Karpas-422 (cell line): ENCODE data around the gene AGBL5. TPM values are rescaled to one million over a fixed set of nuclear protein-coding genes. Genes with fewer than 3 reads are reported as not detected.
"Not testable (repeated sequence)": the region's sequence is repeated elsewhere in the genome, so short reads cannot be mapped to it uniquely, and the experiment has no call there.

Experiments used
- DNase-seq: peaks from one replicate; pipeline ENCODE4 v3.0.0-alpha.2; 2015
- H2AFZ ChIP-seq: fragments of 200-600 bp; sonication (generic); 2 replicates; pipeline ENCODE4 v1.6.1; 2014; ENCODE audit warnings: antibody characterized with exemption, low read length, mixed read lengths
- H3K27ac ChIP-seq: fragments of 200-600 bp; sonication (generic); 2 replicates; pipeline ENCODE4 v1.5.1; 2014; ENCODE audit warnings: mild to moderate bottlenecking, low read length, moderate library complexity
- H3K27me3 ChIP-seq: fragments of 200-600 bp; sonication (generic); 2 replicates; pipeline ENCODE4 v1.6.1; 2014; ENCODE audit warnings: low read length, mixed read lengths
- H3K36me3 ChIP-seq: fragments of 200-600 bp; sonication (generic); 2 replicates; pipeline ENCODE4 v1.6.1; 2014; ENCODE audit warnings: low read length, mixed read lengths; ENCODE audit not compliant: insufficient read depth
- H3K4me1 ChIP-seq: fragments of 200-600 bp; sonication (generic); 2 replicates; pipeline ENCODE4 v1.6.1; 2014; ENCODE audit warnings: mild to moderate bottlenecking, low read length, mixed read lengths
- H3K4me2 ChIP-seq: fragments of 200-600 bp; sonication (generic); 2 replicates; pipeline ENCODE4 v1.6.1; 2014; ENCODE audit warnings: low read length, low read depth, mild to moderate bottlenecking; ENCODE audit not compliant: poor library complexity, severe bottlenecking
- H3K4me3 ChIP-seq: fragments of 200-600 bp; sonication (generic); 2 replicates; pipeline ENCODE4 v1.5.1; 2014; ENCODE audit warnings: mild to moderate bottlenecking, antibody characterized with exemption, low read length, mixed read lengths
- H3K79me2 ChIP-seq: fragments of 200-600 bp; sonication (generic); 2 replicates; pipeline ENCODE4 v1.6.1; 2014; ENCODE audit warnings: mild to moderate bottlenecking, low read length, mixed read lengths
- H3K9ac ChIP-seq: fragments of 200-600 bp; sonication (generic); 2 replicates; pipeline ENCODE4 v1.6.0; 2014; ENCODE audit warnings: low read length
- H3K9me2 ChIP-seq: fragments of 200-600 bp; sonication (generic), shearing (Covaris generic); replicated peaks from 2 replicates; pipeline ENCODE4 v1.6.0; 2014; ENCODE audit warnings: mild to moderate bottlenecking, low read length, moderate library complexity; ENCODE audit not compliant: insufficient read depth
- H3K9me3 ChIP-seq: fragments of 300-700, 200-600 bp; sonication (generic); 2 replicates; pipeline ENCODE4 v1.6.1; 2014; ENCODE audit warnings: low read length, mixed read lengths
- H4K20me1 ChIP-seq: fragments of 200-600 bp; sonication (generic); 2 replicates; pipeline ENCODE4 v1.6.1; 2014; ENCODE audit warnings: mild to moderate bottlenecking, antibody characterized with exemption, low read length, low read depth; ENCODE audit not compliant: insufficient read depth
- total RNA-seq: library from RNA; depleted of rRNA; stranded (reverse); fragments of >200 nt; shearing (Covaris generic); gene quantifications from 2 replicates; pipeline ENCODE4 v1.2.3, GENCODE V29; 2014; ENCODE audit warnings: low replicate concordance

Gene AGBL5
- total RNA-seq, 1 experiment from 2014 or later: 35.7 TPM

DNA sequence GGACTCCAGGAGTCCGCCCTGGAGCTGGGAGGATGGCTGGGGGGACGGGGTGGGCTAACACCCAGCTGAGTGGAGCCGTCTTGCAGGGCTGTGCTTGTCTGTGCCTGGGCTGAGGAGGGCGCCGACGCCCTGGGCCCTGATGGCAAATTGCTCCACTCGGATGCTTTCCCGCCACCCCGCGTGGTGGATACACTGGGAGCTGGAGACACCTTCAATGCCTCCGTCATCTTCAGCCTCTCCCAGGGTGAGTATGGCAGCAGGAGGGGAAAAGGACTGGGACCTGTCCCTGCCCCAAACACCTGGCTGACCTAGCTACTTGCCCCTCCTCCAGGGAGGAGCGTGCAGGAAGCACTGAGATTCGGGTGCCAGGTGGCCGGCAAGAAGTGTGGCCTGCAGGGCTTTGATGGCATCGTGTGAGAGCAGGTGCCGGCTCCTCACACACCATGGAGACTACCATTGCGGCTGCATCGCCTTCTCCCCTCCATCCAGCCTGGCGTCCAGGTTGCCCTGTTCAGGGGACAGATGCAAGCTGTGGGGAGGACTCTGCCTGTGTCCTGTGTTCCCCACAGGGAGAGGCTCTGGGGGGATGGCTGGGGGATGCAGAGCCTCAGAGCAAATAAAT is 48.0 kb downstream of the AGBL5 start:
- Histone ChIP-seq H3K9ac (no peak overlapping the region), H3K4me3 (no peak overlapping the region), H3K4me2 (no peak overlapping the region), H3K36me3 (no peaks in the 10 kb centered on the region), H3K27me3 (no peaks in the 10 kb centered on the region), H3K9me2 (no peaks in the 10 kb centered on the region), H4K20me1 (no peaks in the 10 kb centered on the region), H3K4me1 (peaks cover 8% of the 10 kb centered on the region), H3K9me3 (no peaks in the 10 kb centered on the region), H3K79me2 (no peaks in the 10 kb centered on the region), H2AFZ (no peak overlapping the region), H3K27ac (no peak overlapping the region)
- DNase-seq: no peak

DNA sequence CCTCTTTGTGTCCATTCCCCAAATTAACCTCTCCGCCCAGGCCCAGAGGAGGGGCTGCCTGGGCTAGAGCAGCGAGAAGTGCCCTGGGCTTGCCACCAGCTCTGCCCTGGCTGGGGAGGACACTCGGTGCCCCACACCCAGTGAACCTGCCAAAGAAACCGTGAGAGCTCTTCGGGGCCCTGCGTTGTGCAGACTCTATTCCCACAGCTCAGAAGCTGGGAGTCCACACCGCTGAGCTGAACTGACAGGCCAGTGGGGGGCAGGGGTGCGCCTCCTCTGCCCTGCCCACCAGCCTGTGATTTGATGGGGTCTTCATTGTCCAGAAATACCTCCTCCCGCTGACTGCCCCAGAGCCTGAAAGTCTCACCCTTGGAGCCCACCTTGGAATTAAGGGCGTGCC is 48.6 kb downstream of the AGBL5 start:
- H3K27ac ChIP-seq: no peak overlapping the region
- no peaks in the 10 kb centered on the region for H3K9me2 ChIP-seq
- peaks cover 8% of the 10 kb centered on the region for H3K4me1 ChIP-seq
- H3K4me3 ChIP-seq: no peak overlapping the region
- H3K9me3 ChIP-seq: no peaks in the 10 kb centered on the region
- H4K20me1 ChIP-seq: no peaks in the 10 kb centered on the region
- no peaks in the 10 kb centered on the region for H3K27me3 ChIP-seq
- no peak for DNase-seq
- H3K79me2 ChIP-seq: no peaks in the 10 kb centered on the region
- no peak overlapping the region for H2AFZ ChIP-seq
- H3K4me2 ChIP-seq: no peak overlapping the region
- no peaks in the 10 kb centered on the region for H3K36me3 ChIP-seq
- H3K9ac ChIP-seq: no peak overlapping the region

DNA sequence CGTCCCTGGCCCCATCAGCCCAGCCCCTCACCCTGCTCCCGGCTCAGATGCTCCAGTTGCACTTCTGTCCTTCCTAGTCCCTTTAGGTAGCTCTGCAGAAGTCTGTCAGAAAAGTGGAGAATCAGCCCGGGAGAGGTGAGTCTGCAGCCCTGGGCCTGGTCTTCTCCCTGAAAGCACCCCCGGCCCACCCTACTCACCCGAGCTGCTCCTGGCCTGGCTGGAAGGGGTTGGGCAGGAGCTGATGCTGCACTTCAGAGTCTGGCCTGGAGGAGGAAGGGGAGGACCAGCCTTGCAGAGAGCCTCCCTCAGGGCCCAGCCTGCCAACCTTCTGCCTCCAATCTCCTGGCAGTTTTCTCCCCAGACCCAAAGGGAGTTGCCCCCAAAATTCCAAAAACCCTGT is 50.9 kb downstream of the AGBL5 start:
- H2AFZ ChIP-seq: no peak overlapping the region
- no peaks in the 10 kb centered on the region for H4K20me1 ChIP-seq
- no peaks in the 10 kb centered on the region for H3K27me3 ChIP-seq
- H3K4me3 ChIP-seq: no peak overlapping the region
- no peaks in the 10 kb centered on the region for H3K9me3 ChIP-seq
- no peak for DNase-seq
- H3K4me2 ChIP-seq: no peak overlapping the region
- H3K9me2 ChIP-seq: no peaks in the 10 kb centered on the region
- no peaks in the 10 kb centered on the region for H3K4me1 ChIP-seq
- H3K27ac ChIP-seq: no peak overlapping the region
- no peaks in the 10 kb centered on the region for H3K36me3 ChIP-seq
- no peaks in the 10 kb centered on the region for H3K79me2 ChIP-seq
- H3K9ac ChIP-seq: no peak overlapping the region

DNA sequence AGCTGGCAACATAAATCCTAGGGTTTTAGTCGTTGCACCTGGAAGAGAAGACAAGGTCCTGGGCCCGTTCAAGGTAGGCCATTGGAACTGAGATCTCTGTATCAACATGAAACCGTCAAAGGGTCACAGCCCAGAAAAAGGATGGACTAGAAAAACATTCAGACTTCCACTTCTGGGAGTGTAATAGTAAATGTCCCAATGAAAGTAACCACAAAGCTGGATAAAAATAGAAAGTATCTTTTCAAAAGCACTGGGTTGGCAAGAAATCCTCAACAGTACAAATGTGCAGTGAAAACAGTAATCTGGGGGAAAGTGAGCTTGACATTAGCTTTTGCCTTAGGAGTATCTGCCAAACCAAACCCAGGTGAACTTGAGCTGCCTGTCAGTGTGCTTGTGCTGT is 54.5 kb downstream of the AGBL5 start:
- no peaks in the 10 kb centered on the region for H3K9me3 ChIP-seq
- no peaks in the 10 kb centered on the region for H3K79me2 ChIP-seq
- no peaks in the 10 kb centered on the region for H4K20me1 ChIP-seq
- H3K4me3 ChIP-seq: no peak overlapping the region
- H3K9me2 ChIP-seq: no peaks in the 10 kb centered on the region
- H3K4me1 ChIP-seq: no peaks in the 10 kb centered on the region
- no peaks in the 10 kb centered on the region for H3K27me3 ChIP-seq
- H3K27ac ChIP-seq: no peak overlapping the region
- no peaks in the 10 kb centered on the region for H3K36me3 ChIP-seq
- no peak overlapping the region for H3K4me2 ChIP-seq
- no peak overlapping the region for H2AFZ ChIP-seq
- H3K9ac ChIP-seq: no peak overlapping the region
- no peak for DNase-seq

DNA sequence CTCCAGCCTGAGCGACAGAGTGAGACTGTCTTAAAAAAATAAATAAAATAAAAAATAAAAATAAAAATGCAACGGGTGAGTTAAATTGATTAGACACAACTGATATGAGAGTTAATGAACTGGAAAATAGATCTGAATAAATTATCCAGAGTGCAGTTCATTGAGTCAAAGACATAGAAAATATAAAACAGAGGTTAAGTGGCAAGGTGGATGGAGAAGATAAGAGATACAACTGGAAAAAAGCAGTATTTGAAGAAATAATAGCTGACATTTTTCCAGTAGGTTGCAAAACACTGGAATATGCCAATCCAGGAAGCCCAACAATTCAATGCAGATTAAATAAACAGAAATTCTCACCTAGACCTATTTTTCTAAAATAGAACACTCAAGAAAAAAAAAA is 56.8 kb downstream of the AGBL5 start:
- Histone ChIP-seq H3K4me1 (no peaks in the 10 kb centered on the region), H3K4me3 (no peak overlapping the region), H3K27ac (no peak overlapping the region), H3K9ac (no peak overlapping the region), H3K9me3 (no peaks in the 10 kb centered on the region), H3K36me3 (no peaks in the 10 kb centered on the region), H3K79me2 (no peaks in the 10 kb centered on the region), H3K9me2 (no peaks in the 10 kb centered on the region), H2AFZ (no peak overlapping the region), H4K20me1 (no peaks in the 10 kb centered on the region), H3K4me2 (no peak overlapping the region), H3K27me3 (no peaks in the 10 kb centered on the region)
- no peak for DNase-seq

DNA sequence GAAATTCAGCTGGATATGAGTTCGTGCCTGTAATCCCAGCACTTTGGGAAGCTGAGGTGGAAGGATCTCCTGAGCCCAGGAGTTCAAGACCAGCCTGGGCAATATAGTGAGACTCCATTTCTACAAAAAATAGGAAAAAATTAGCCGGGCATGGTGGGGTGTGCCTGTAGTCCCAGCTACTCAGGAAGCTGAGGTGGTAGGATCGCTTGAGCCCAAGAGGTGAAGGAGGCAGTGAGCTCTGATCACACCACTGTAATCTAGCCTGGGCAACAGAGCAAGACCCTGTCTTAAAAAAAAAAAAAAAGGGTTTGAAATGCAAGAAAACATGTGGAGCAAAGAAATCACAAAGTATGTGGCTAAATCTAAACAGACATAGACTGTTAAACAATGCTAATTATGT is 57.6 kb downstream of the AGBL5 start:
- no peak overlapping the region for H3K27ac ChIP-seq
- no peaks in the 10 kb centered on the region for H3K27me3 ChIP-seq
- H3K9me2 ChIP-seq: no peaks in the 10 kb centered on the region
- H3K36me3 ChIP-seq: no peaks in the 10 kb centered on the region
- no peak for DNase-seq
- H3K9ac ChIP-seq: no peak overlapping the region
- no peak overlapping the region for H3K4me3 ChIP-seq
- no peaks in the 10 kb centered on the region for H3K79me2 ChIP-seq
- no peaks in the 10 kb centered on the region for H4K20me1 ChIP-seq
- H3K9me3 ChIP-seq: no peaks in the 10 kb centered on the region
- no peaks in the 10 kb centered on the region for H3K4me1 ChIP-seq
- no peak overlapping the region for H2AFZ ChIP-seq
- no peak overlapping the region for H3K4me2 ChIP-seq

DNA sequence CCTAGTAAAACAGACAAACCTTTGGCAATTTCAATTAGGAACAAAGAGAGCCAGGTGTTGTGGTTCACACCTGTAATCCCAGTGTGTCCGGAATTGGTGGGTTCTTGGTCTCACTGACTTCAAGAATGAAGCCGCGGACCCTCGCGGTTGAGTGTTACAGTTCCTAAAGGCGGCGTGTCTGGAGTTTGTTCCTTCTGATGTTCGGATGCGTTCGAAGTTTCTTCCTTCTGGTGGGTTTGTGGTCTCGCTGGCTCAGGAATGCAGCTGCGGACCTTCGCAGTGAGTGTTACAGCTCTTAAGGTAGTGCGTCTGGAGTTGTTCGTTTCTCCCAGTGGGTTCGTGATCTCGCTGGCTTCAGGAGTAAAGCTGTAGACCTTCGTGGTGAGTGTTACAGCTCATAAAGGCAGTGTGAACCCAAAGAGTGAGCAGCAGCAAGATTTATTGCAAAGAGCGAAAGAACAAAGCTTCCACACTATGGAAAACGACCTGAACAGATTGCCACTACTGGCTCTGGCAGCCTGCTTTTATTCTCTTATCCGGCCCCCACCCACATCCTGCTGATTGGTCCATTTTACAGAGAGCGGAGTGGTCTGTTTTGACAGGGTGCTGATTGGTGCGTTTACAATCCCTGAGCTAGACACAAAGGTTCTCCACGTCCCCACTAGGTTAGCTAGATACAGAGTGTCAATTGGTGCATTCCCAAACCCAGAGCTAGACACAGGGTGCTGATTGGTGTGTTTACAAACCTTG is 59.3 kb downstream of the AGBL5 start:
- DNase-seq, H3K4me1 ChIP-seq, H3K4me2 ChIP-seq, H3K36me3 ChIP-seq, H3K79me2 ChIP-seq, H3K27ac ChIP-seq, H4K20me1 ChIP-seq, H3K4me3 ChIP-seq, H3K9ac ChIP-seq, H2AFZ ChIP-seq, H3K27me3 ChIP-seq, H3K9me2 ChIP-seq, H3K9me3 ChIP-seq: not testable (repeated sequence)

DNA sequence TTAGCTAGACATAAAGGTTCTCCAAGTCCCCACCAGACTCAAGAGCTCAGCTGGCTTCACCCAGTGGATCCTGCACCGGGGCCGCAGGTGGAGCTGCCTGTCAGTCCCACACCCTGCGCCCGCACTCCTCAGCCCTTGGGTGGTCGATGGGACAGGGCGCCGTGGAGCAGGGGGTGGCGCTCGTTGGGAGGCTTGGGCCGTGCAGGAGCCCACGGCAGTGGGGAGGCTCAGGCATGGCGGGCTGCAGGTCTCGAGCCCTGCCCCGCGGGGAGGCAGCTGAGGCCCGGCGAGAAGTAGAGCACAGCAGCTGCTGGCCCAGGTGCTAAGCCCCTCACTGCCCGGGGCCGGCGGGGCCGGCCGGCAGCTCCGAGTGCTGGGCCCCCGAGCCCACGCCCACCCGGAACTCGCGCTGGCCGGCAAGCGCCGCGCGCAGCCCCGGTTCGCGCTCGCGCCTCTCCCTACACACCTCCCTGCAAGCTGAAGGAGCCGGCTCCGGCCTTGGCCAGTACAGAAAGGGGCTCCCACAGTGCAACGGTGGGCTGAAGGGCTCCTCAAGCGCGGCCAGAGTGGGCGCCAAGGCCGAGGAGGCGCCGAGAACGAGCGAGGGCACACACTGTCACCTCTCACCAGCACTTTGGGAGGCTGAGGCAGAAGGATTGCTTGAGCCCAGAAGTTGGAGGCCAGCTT is 60.1 kb downstream of the AGBL5 start:
- not testable (repeated sequence) for H3K4me1 ChIP-seq, H3K4me3 ChIP-seq, H3K9me2 ChIP-seq, H3K27me3 ChIP-seq, H2AFZ ChIP-seq, H3K9me3 ChIP-seq, H4K20me1 ChIP-seq, DNase-seq, H3K4me2 ChIP-seq, H3K36me3 ChIP-seq, H3K27ac ChIP-seq, H3K79me2 ChIP-seq, H3K9ac ChIP-seq
